HCT116 (cell line): ENCODE results near the gene VPS25. TPM values are rescaled to one million over a fixed set of nuclear protein-coding genes. Genes with fewer than 3 reads are reported as not detected.

Experiments used
- ATAC-seq: fragments of 200-7000 bp; cut with Tn5 transposase; 2 replicates; pipeline ENCODE4 v1.9.1; 2020; ENCODE audit warnings: mild to moderate bottlenecking, moderate library complexity
- BruUV-seq: library from RNA; stranded (reverse); fragments of 400-500 nt; replicated peaks from 2 replicates; lab custom pipeline; 2021; lab: Mats Ljungman, UMichigan
- CTCF ChIA-PET: fragments of 300-600 bp; sonication (Branson Sonifier 250); formaldehyde crosslinking; loops from one replicate; lab custom pipeline; 2021; ENCODE audit warnings: antibody characterized with exemption; lab: Charles Lee
- POLR2A ChIA-PET: fragments of 300-600, 350-600 bp; sonication (Branson Sonifier 250); formaldehyde crosslinking; loops from one replicate; lab custom pipeline; 2021; ENCODE audit warnings: antibody characterized with exemption; lab: Charles Lee
- RAD21 ChIA-PET, 2 experiments: fragments of 300-600 bp; sonication (Branson Sonifier 250); formaldehyde crosslinking; loops; one replicate each; lab custom pipeline; 2023; ENCODE audit warnings: low total read pairs in 2 of 2; ENCODE audit not compliant: uncharacterized antibody in 2 of 2, unreplicated experiment in 2 of 2, low non-redundant PET in 1 of 2; lab: Charles Lee
- DNase-seq: peaks from one replicate; pipeline ENCODE4 v3.0.0-alpha.2; 2010; ENCODE audit warnings: low read depth, low spot score
- H2AFZ ChIP-seq: fragments of 200-600 bp; shearing (Covaris generic), sonication (generic); 2 replicates; pipeline ENCODE4 v1.6.1; 2017; ENCODE audit warnings: low read depth, mixed run types, mixed read lengths, antibody characterized with exemption, low read length; ENCODE audit not compliant: poor library complexity, severe bottlenecking
- H3K27ac ChIP-seq: 2 replicates; pipeline ENCODE4 v1.5.1; 2012; ENCODE audit warnings: low read depth, low read length
- H3K27me3 ChIP-seq: fragments of 200-600 bp; sonication (generic); 2 replicates; pipeline ENCODE4 v1.6.1; 2016; ENCODE audit warnings: mixed run types, low read length, mixed read lengths; ENCODE audit not compliant: insufficient read depth
- H3K36me3 ChIP-seq, 2 experiments: fragments of 200-500 bp in 1 of 2; fragments of 200-600 bp in 1 of 2; sonication (Bioruptor generic) in 1 of 2; sonication (generic) in 1 of 2; 2 replicates each; pipeline versions ENCODE4 v1.5.1 to v1.6.1; 2014 to 2016; ENCODE audit warnings: low read length in 2 of 2, inconsistent platforms in 1 of 2, mixed read lengths in 1 of 2, mixed run types in 1 of 2; ENCODE audit not compliant: insufficient read depth in 2 of 2, control insufficient read depth in 1 of 2
- H3K4me1 ChIP-seq, 2 experiments: fragments of 200-600 bp in 1 of 2; sonication (generic) in 1 of 2; 2 replicates each; pipeline versions ENCODE4 v1.5.1 to v1.6.1; 2012 to 2017; ENCODE audit warnings: low read length in 2 of 2, inconsistent platforms in 1 of 2, mild to moderate bottlenecking in 1 of 2, mixed read lengths in 1 of 2, mixed run types in 1 of 2, moderate library complexity in 1 of 2; ENCODE audit not compliant: insufficient read depth in 2 of 2, control insufficient read depth in 1 of 2
- H3K4me2 ChIP-seq: fragments of 200-600 bp; sonication (generic); 2 replicates; pipeline ENCODE4 v1.6.1; 2017; ENCODE audit warnings: mixed run types, low read length, mixed read lengths
- H3K4me3 ChIP-seq, 2 experiments: fragments of 200-600 bp in 1 of 2; sonication (generic) in 1 of 2; replicated peaks in 1 of 2; 2 replicates each; pipeline ENCODE4 v1.5.1; 2011 to 2016; ENCODE audit warnings: low read length in 2 of 2, control low read depth in 1 of 2, low read depth in 1 of 2, mild to moderate bottlenecking in 1 of 2, mixed read lengths in 1 of 2, mixed run types in 1 of 2
- H3K79me2 ChIP-seq: fragments of 200-600 bp; sonication (generic); 2 replicates; pipeline ENCODE4 v1.6.1; 2017; ENCODE audit warnings: mild to moderate bottlenecking, mixed run types, low read length, moderate library complexity, mixed read lengths; ENCODE audit not compliant: insufficient read depth
- H3K9ac ChIP-seq: fragments of 200-600 bp; sonication (generic); 2 replicates; pipeline ENCODE4 v1.6.1; 2016; ENCODE audit warnings: low read length, mixed read lengths
- H3K9me2 ChIP-seq: fragments of 200-600 bp; sonication (generic), shearing (Covaris generic); 2 replicates; pipeline ENCODE4 v1.6.1; 2017; ENCODE audit warnings: mixed run types, mild to moderate bottlenecking, moderate library complexity; ENCODE audit not compliant: insufficient read depth
- H3K9me3 ChIP-seq, 2 experiments: fragments of 200-500 bp in 1 of 2; fragments of 200-600 bp in 1 of 2; sonication (Bioruptor generic) in 1 of 2; sonication (generic) in 1 of 2; 2 replicates each; pipeline ENCODE4 v1.6.1; 2014 to 2017; ENCODE audit warnings: low read length in 2 of 2, mixed read lengths in 2 of 2, inconsistent platforms in 1 of 2, low read depth in 1 of 2, mild to moderate bottlenecking in 1 of 2, mixed run types in 1 of 2, moderate library complexity in 1 of 2; ENCODE audit not compliant: control insufficient read depth in 1 of 2, insufficient read depth in 1 of 2
- H4K20me1 ChIP-seq: fragments of 200-600 bp; sonication (generic), shearing (Covaris generic); 2 replicates; pipeline ENCODE4 v1.6.1; 2017; ENCODE audit warnings: mixed run types, mild to moderate bottlenecking, moderate library complexity; ENCODE audit not compliant: insufficient read depth
- ATF3 ChIP-seq: IDR thresholded peaks from 2 replicates; pipeline ENCODE4 v1.6.1; 2012
- CBX3 ChIP-seq: IDR thresholded peaks from 2 replicates; pipeline ENCODE4 v1.6.1; 2012; ENCODE audit warnings: low read depth
- CEBPB ChIP-seq: IDR thresholded peaks from 2 replicates; pipeline ENCODE4 v1.6.1; 2012; ENCODE audit warnings: low read depth
- CTCF ChIP-seq, 3 experiments: fragments of 200-600 bp in 1 of 3; sonication (generic) in 1 of 3; IDR thresholded peaks in 2 of 3; conservative IDR thresholded peaks in 1 of 3; 2 replicates each; pipeline ENCODE4 v1.5.1; 2012 to 2017; ENCODE audit warnings: low read depth in 2 of 3, low read length in 2 of 3, antibody characterized with exemption in 1 of 3, borderline replicate concordance in 1 of 3, control low read depth in 1 of 3, mild to moderate bottlenecking in 1 of 3, mixed read lengths in 1 of 3, mixed run types in 1 of 3, moderate library complexity in 1 of 3; ENCODE audit not compliant: insufficient read depth in 1 of 3
- EGR1 ChIP-seq: IDR thresholded peaks from 2 replicates; pipeline ENCODE4 v1.6.1; 2012; ENCODE audit warnings: low read depth
- EZH2 ChIP-seq: fragments of 200-600 bp; sonication (generic); IDR thresholded peaks from 2 replicates; pipeline ENCODE4 v1.6.1; 2017; ENCODE audit warnings: antibody characterized with exemption, mixed run types
- EZH2phosphoT487 ChIP-seq: fragments of 200-600 bp; IDR thresholded peaks from 2 replicates; pipeline ENCODE4 v1.6.1; 2018; ENCODE audit warnings: antibody characterized with exemption, borderline replicate concordance
- FOSL1 ChIP-seq: IDR thresholded peaks from 2 replicates; pipeline ENCODE4 v1.6.1; 2012; ENCODE audit warnings: low read depth
- JUND ChIP-seq: IDR thresholded peaks from 2 replicates; pipeline ENCODE4 v1.6.1; 2012
- RAD21 ChIP-seq: IDR thresholded peaks from 2 replicates; pipeline ENCODE4 v1.6.1; 2012; ENCODE audit warnings: low read depth, mild to moderate bottlenecking
- SIN3A ChIP-seq: IDR thresholded peaks from 2 replicates; pipeline ENCODE4 v1.6.1; 2012; ENCODE audit warnings: low read depth
- SP1 ChIP-seq: IDR thresholded peaks from 2 replicates; pipeline ENCODE4 v1.6.1; 2012; ENCODE audit warnings: low read depth
- SRF ChIP-seq: IDR thresholded peaks from 2 replicates; pipeline ENCODE4 v1.6.1; 2012; ENCODE audit warnings: low read depth
- TCF7L2 ChIP-seq: IDR thresholded peaks from 2 replicates; pipeline ENCODE4 v1.7.0; 2011; ENCODE audit warnings: borderline replicate concordance, inconsistent platforms; ENCODE audit not compliant: insufficient read depth, insufficient read length; ENCODE audit errors: extremely low read depth
- YY1 ChIP-seq: IDR thresholded peaks from 2 replicates; pipeline ENCODE4 v1.6.1; 2011; ENCODE audit warnings: low read length, low read depth, moderate library complexity, mild to moderate bottlenecking; ENCODE audit not compliant: insufficient replicate concordance; ENCODE audit errors: extremely low read depth
- ZFX ChIP-seq: fragments of 450-650 bp; IDR thresholded peaks from 2 replicates; pipeline ENCODE4 v1.6.1; 2017
- intact Hi-C: fragments of 100-400 bp; cut with micrococcal nuclease; formaldehyde crosslinking; loops from 2 replicates; pipeline ENCODE4 v1.10.0; 2022
- total RNA-seq: library from RNA; stranded (reverse); gene quantifications from one replicate; pipeline ENCODE4 v1.2.1, GENCODE V29; 2021; ENCODE audit not compliant: unreplicated experiment
- TF ChIP-seq, protein P1 (sequence below): IDR thresholded peaks from 2 replicates; pipeline ENCODE4 v1.6.1; 2012; ENCODE audit warnings: low read depth

The VPS25 gene
- total RNA-seq, 1 experiment from 2014 or later: 57.0 TPM

DNA sequence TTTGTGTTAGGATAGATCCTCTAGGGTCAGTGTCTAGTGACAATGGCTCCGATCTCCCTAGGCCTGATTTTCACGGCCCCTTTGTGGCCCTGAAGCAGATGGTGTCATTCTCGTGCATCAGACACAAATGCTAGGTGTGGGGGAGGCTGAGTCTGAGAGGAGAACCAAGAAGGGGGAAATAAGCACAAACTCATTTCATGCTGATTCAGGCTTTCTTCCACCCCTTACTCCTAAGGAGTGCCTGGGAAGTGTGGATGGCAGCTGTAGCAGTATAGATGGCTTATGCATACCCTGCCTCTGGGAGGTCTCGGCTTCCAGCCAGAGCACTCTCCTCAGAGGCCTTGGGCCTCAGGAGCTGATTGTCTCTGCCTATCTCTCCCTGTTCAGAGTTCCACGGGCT, 5.3 kb downstream of the VPS25 start:
- Histone ChIP-seq H3K27ac (no peak overlapping the region), H4K20me1 (no peaks in the 10 kb centered on the region), H3K9ac (no peak overlapping the region), H3K36me3 (peaks cover 10 to 22% of the 10 kb centered on the region in 2 experiments), H2AFZ (no peak overlapping the region), H3K4me2 (no peak overlapping the region), H3K4me1 (peaks cover 11 to 22% of the 10 kb centered on the region in 2 experiments), H3K9me3 (no peaks in the 10 kb centered on the region), H3K79me2 (peaks cover 16% of the 10 kb centered on the region), H3K27me3 (no peaks in the 10 kb centered on the region), H3K9me2 (no peaks in the 10 kb centered on the region), H3K4me3 (no peak overlapping the region)
- RAD21 ChIA-PET: no interaction called here
- intact Hi-C loops: no loop called here
- BruUV-seq: no TSS peak
- CTCF ChIA-PET: interaction anchor here (1.8 kb wide), 1 partner anchor 15 kb away, joined by 6 read pairs; no protein-coding TSS in a partner anchor
- POLR2A ChIA-PET: no interaction called here
- no peak for DNase-seq
- no peak for ATAC-seq
- no peak for TF ChIP-seq EZH2phosphoT487
- TF ChIP-seq TCF7L2: no peak
- no peak for TF ChIP-seq ZFX
- TF ChIP-seq EZH2: no peak
- TF ChIP-seq CTCF (IDR thresholded peaks at IDR 0.05 in 2 of 3, conservative IDR thresholded peaks at IDR 0.05 in 1 of 3; ENCODE audit: borderline replicate concordance in 1 of 3, insufficient read depth in 1 of 3, low read depth in 2 of 3, low read length in 2 of 3): no peak
- TF ChIP-seq CBX3: no peak
- TF ChIP-seq, protein P1, sequence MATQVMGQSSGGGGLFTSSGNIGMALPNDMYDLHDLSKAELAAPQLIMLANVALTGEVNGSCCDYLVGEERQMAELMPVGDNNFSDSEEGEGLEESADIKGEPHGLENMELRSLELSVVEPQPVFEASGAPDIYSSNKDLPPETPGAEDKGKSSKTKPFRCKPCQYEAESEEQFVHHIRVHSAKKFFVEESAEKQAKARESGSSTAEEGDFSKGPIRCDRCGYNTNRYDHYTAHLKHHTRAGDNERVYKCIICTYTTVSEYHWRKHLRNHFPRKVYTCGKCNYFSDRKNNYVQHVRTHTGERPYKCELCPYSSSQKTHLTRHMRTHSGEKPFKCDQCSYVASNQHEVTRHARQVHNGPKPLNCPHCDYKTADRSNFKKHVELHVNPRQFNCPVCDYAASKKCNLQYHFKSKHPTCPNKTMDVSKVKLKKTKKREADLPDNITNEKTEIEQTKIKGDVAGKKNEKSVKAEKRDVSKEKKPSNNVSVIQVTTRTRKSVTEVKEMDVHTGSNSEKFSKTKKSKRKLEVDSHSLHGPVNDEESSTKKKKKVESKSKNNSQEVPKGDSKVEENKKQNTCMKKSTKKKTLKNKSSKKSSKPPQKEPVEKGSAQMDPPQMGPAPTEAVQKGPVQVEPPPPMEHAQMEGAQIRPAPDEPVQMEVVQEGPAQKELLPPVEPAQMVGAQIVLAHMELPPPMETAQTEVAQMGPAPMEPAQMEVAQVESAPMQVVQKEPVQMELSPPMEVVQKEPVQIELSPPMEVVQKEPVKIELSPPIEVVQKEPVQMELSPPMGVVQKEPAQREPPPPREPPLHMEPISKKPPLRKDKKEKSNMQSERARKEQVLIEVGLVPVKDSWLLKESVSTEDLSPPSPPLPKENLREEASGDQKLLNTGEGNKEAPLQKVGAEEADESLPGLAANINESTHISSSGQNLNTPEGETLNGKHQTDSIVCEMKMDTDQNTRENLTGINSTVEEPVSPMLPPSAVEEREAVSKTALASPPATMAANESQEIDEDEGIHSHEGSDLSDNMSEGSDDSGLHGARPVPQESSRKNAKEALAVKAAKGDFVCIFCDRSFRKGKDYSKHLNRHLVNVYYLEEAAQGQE: no peak
- TF ChIP-seq ATF3: no peak
- no peak for TF ChIP-seq JUND
- TF ChIP-seq EGR1: no peak
- TF ChIP-seq CEBPB: no peak
- no peak for TF ChIP-seq RAD21
- no peak for TF ChIP-seq SP1
- TF ChIP-seq SRF: no peak
- no peak for TF ChIP-seq FOSL1
- TF ChIP-seq YY1: no peak
- TF ChIP-seq SIN3A: no peak
